Neural progenitor cell (in vitro differentiated cells): ENCODE measurements around the gene MSH2. TPM values are rescaled to one million over a fixed set of nuclear protein-coding genes. Genes with fewer than 3 reads are reported as not detected.

Source experiments
- DNase-seq: peaks from one replicate; pipeline ENCODE4 v3.0.0-alpha.2; 2016; ENCODE audit warnings: low spot score
- H2AFZ ChIP-seq: fragments of 200-600 bp; sonication (generic); replicated peaks from 2 replicates; pipeline ENCODE4 v1.6.1; 2016; ENCODE audit warnings: antibody characterized with exemption
- H3F3A ChIP-seq: fragments of 200-600 bp; sonication (generic); 2 replicates; pipeline ENCODE4 v1.6.1; 2016; ENCODE audit warnings: antibody characterized with exemption, low read depth
- H3K27ac ChIP-seq: fragments of 200-600 bp; sonication (generic); 2 replicates; pipeline ENCODE4 v1.5.1; 2016; ENCODE audit warnings: mild to moderate bottlenecking
- H3K27me3 ChIP-seq: fragments of 200-600 bp; sonication (generic); 2 replicates; pipeline ENCODE4 v1.6.1; 2016; ENCODE audit warnings: mild to moderate bottlenecking, moderate library complexity
- H3K36me3 ChIP-seq: fragments of 200-600 bp; sonication (generic); 2 replicates; pipeline ENCODE4 v1.5.1; 2016
- H3K4me1 ChIP-seq: fragments of 200-600 bp; sonication (generic); 2 replicates; pipeline ENCODE4 v1.6.1; 2016; ENCODE audit warnings: mixed run types
- H3K4me2 ChIP-seq: fragments of 200-600 bp; sonication (generic); 2 replicates; pipeline ENCODE4 v1.6.1; 2016
- H3K4me3 ChIP-seq: fragments of 200-600 bp; sonication (generic); 2 replicates; pipeline ENCODE4 v1.5.1; 2016
- H3K79me2 ChIP-seq: fragments of 200-600 bp; sonication (generic); 2 replicates; pipeline ENCODE4 v1.6.1; 2016; ENCODE audit warnings: low read depth
- H3K9ac ChIP-seq: fragments of 200-600 bp; sonication (generic); 2 replicates; pipeline ENCODE4 v1.6.1; 2016
- H3K9me3 ChIP-seq: fragments of 200-600 bp; sonication (generic); 2 replicates; pipeline ENCODE4 v1.5.1; 2016; ENCODE audit warnings: low read depth
- H4K20me1 ChIP-seq: fragments of 200-600 bp; sonication (generic); 2 replicates; pipeline ENCODE4 v1.6.1; 2016; ENCODE audit warnings: low read depth
- H3K27ac Mint-ChIP-seq: 3 replicates; pipeline ENCODE4 v1.8.0; 2021; ENCODE audit warnings: mixed read lengths
- H3K27me3 Mint-ChIP-seq: 2 replicates; pipeline ENCODE4 v1.8.0; 2022; ENCODE audit warnings: low read depth, mild to moderate bottlenecking, inconsistent platforms, moderate library complexity, mixed read lengths; ENCODE audit not compliant: insufficient read depth
- H3K36me3 Mint-ChIP-seq: 3 replicates; pipeline ENCODE4 v1.8.0; 2021; ENCODE audit warnings: mixed read lengths
- H3K4me1 Mint-ChIP-seq: 3 replicates; pipeline ENCODE4 v1.8.0; 2021; ENCODE audit warnings: mixed read lengths
- H3K4me3 Mint-ChIP-seq: 3 replicates; pipeline ENCODE4 v1.8.0; 2021; ENCODE audit warnings: mild to moderate bottlenecking, moderate library complexity, mixed read lengths
- H3K9me3 Mint-ChIP-seq: 3 replicates; pipeline ENCODE4 v1.8.0; 2020; ENCODE audit warnings: mixed read lengths
- CTCF ChIP-seq: fragments of 200-600 bp; sonication (generic); IDR thresholded peaks from 2 replicates; pipeline ENCODE4 v1.5.1; 2017; ENCODE audit warnings: antibody characterized with exemption, mild to moderate bottlenecking
- EZH2 ChIP-seq: fragments of 200-600 bp; sonication (generic); IDR thresholded peaks from 2 replicates; pipeline ENCODE4 v1.6.1; 2017; ENCODE audit warnings: antibody characterized with exemption, mild to moderate bottlenecking, moderate library complexity
- EZH2phosphoT487 ChIP-seq: fragments of 200-600 bp; sonication (generic); IDR thresholded peaks from 2 replicates; pipeline ENCODE4 v1.6.1; 2017; ENCODE audit warnings: antibody characterized with exemption
- total RNA-seq: library from RNA; depleted of rRNA; stranded (reverse); fragments of >200 nt; gene quantifications from 2 replicates; pipeline ENCODE4 v1.2.3, GENCODE V29; 2015; ENCODE audit warnings: low replicate concordance

Gene MSH2
- total RNA-seq, 1 donor from 2014 or later: 134 TPM

DNA sequence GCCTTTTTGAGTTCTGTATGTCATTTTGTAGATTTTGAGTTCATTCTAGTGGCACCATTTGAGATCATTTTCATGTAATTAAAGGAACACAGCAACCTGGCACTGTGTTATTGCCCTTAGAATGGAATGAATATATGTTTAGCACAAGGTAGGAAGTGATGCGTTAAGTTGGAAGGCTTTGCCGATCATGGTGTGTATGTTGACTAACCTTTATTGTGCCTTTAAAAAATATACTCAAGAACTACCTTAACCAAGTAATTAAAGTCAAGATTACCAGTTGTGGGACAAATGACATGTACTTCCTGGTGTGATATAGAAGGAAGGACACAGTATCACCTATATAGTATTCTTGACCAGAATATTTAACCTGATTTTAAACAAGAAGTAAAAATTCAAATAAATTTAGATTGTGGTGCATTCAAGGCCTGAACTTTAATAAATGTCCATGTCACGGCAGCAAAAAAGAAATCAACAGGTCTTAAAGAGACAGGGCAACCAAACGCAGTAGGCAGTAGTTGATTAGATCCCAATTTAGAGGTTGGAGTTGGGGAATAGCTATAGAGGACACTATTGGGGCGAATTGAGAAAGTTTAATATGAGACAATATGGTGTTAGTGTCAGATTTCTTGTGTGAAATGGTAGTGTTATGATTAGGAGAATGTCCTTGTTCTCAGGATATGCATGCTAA is 68.6 kb downstream of the MSH2 start:
- Histone ChIP-seq H3K4me3 (no peak overlapping the region), H3K27me3 (no peaks in the 10 kb centered on the region), H3K36me3 (peaks cover 17% of the 10 kb centered on the region), H3K4me1 (no peaks in the 10 kb centered on the region), H3K9ac (no peak overlapping the region), H3K4me2 (no peak overlapping the region), H3F3A (peaks cover 4% of the 10 kb centered on the region), H3K79me2 (no peaks in the 10 kb centered on the region), H3K9me3 (no peaks in the 10 kb centered on the region), H4K20me1 (no peaks in the 10 kb centered on the region), H2AFZ (no peak overlapping the region), H3K27ac (no peak overlapping the region)
- Mint-ChIP-seq H3K27me3 (no peaks in the 10 kb centered on the region), H3K9me3 (no peaks in the 10 kb centered on the region), H3K27ac (no peak overlapping the region), H3K36me3 (peaks cover 23% of the 10 kb centered on the region), H3K4me1 (no peaks in the 10 kb centered on the region), H3K4me3 (no peak overlapping the region)
- no peak for DNase-seq
- TF ChIP-seq EZH2 (no peak), CTCF (no peak), EZH2phosphoT487 (no peak)

GRCh38 chr2:47479863-47480262 is 76.9 kb downstream of the MSH2 start:
- peaks cover 17% of the 10 kb centered on the region for H3K36me3 ChIP-seq
- H3K79me2 ChIP-seq: no peaks in the 10 kb centered on the region

DNA sequence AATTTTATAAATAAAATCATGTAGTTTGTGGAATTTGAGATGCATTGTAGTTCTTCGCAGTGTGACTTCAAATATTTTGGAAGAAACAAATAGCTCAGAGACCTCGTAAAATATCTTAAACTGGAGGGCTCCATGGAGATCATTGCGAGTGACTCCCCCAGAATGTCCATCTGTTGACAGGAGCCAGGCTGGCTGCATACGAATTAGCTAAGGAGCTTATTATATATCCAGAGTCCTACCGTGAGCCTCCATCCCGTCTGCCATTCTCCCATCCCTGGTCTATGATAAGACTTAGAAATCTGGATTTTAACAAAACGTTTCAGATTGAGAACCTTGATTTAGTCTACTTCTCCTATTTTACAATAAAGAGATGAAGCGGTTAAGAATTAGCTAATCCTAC is 80.2 kb downstream of the MSH2 start:
- peaks cover 12% of the 10 kb centered on the region for H3K36me3 ChIP-seq
- no peak overlapping the region for H3K4me3 Mint-ChIP-seq
- H4K20me1 ChIP-seq: no peaks in the 10 kb centered on the region
- no peak overlapping the region for H3K27ac Mint-ChIP-seq
- no peaks in the 10 kb centered on the region for H3K79me2 ChIP-seq
- no peak overlapping the region for H2AFZ ChIP-seq
- no peaks in the 10 kb centered on the region for H3K27me3 ChIP-seq
- H3K4me1 Mint-ChIP-seq: no peaks in the 10 kb centered on the region
- H3K9me3 Mint-ChIP-seq: no peaks in the 10 kb centered on the region
- H3K9ac ChIP-seq: no peak overlapping the region
- no peak overlapping the region for H3K4me2 ChIP-seq
- H3K27ac ChIP-seq: no peak overlapping the region
- H3F3A ChIP-seq: peaks cover under 1% of the 10 kb centered on the region
- H3K4me1 ChIP-seq: no peaks in the 10 kb centered on the region
- no peaks in the 10 kb centered on the region for H3K9me3 ChIP-seq
- DNase-seq: no peak
- no peak overlapping the region for H3K4me3 ChIP-seq
- peaks cover 36% of the 10 kb centered on the region for H3K36me3 Mint-ChIP-seq
- no peak for TF ChIP-seq EZH2
- no peak for TF ChIP-seq EZH2phosphoT487
- TF ChIP-seq CTCF: no peak
- H3K27me3 Mint-ChIP-seq: no peaks in the 10 kb centered on the region

More at GRCh38 chr2:47479863-47480262, 76.9 kb downstream of the MSH2 start:
- H3K4me1 Mint-ChIP-seq: no peaks in the 10 kb centered on the region
- no peaks in the 10 kb centered on the region for H3K9me3 Mint-ChIP-seq
- H3K4me3 ChIP-seq: no peak overlapping the region
- no peaks in the 10 kb centered on the region for H3K4me1 ChIP-seq
- H4K20me1 ChIP-seq: no peaks in the 10 kb centered on the region
- H3K9me3 ChIP-seq: no peaks in the 10 kb centered on the region
- H2AFZ ChIP-seq: no peak overlapping the region
- no peak for TF ChIP-seq CTCF
- TF ChIP-seq EZH2: no peak
- no peak for TF ChIP-seq EZH2phosphoT487
- H3K36me3 Mint-ChIP-seq: peaks cover 33% of the 10 kb centered on the region
- DNase-seq: no peak
- no peaks in the 10 kb centered on the region for H3F3A ChIP-seq
- H3K4me2 ChIP-seq: no peak overlapping the region
- H3K4me3 Mint-ChIP-seq: no peak overlapping the region
- no peak overlapping the region for H3K27ac Mint-ChIP-seq
- H3K9ac ChIP-seq: no peak overlapping the region
- H3K27me3 ChIP-seq: no peaks in the 10 kb centered on the region
- H3K27ac ChIP-seq: no peak overlapping the region
- H3K27me3 Mint-ChIP-seq: no peaks in the 10 kb centered on the region
